CD4-positive, alpha-beta memory T cell (primary cell): ENCODE data around the gene NUP188. TPM values are rescaled to one million over a fixed set of nuclear protein-coding genes. Genes with fewer than 3 reads are reported as not detected.

Source experiments
- CTCF ChIA-PET: fragments of 350-600 bp; sonication (Branson Sonifier 250); formaldehyde crosslinking; loops from one replicate; lab custom pipeline; 2021; ENCODE audit warnings: inconsistent platforms; ENCODE audit not compliant: partially characterized antibody; lab: Charles Lee
- POLR2A ChIA-PET: fragments of 350-600 bp; sonication (Branson Sonifier 250); formaldehyde crosslinking; loops from one replicate; lab custom pipeline; 2021; ENCODE audit not compliant: partially characterized antibody; lab: Charles Lee
- DNase-seq, 5 donors: peaks; one replicate each; pipeline versions ENCODE4 v3.0.0 to v3.0.0-alpha.2; 2020 to 2022; ENCODE audit warnings: mixed read lengths in 1 of 5
- H3K27ac ChIP-seq: one replicate; pipeline ENCODE4 v1.7.0; 2013; ENCODE audit warnings: low read depth, low read length
- H3K27me3 ChIP-seq: 2 replicates; pipeline ENCODE4 v1.7.0; 2013; ENCODE audit warnings: mild to moderate bottlenecking, low read length, moderate library complexity; ENCODE audit not compliant: insufficient read depth
- H3K36me3 ChIP-seq: 2 replicates; pipeline ENCODE4 v1.7.0; 2013; ENCODE audit warnings: mild to moderate bottlenecking, low read length, moderate library complexity; ENCODE audit not compliant: insufficient read depth
- H3K4me1 ChIP-seq: 2 replicates; pipeline ENCODE4 v1.7.0; 2013; ENCODE audit warnings: mild to moderate bottlenecking, low read length, moderate library complexity; ENCODE audit not compliant: insufficient read depth
- H3K4me3 ChIP-seq, 2 donors: one replicate each; pipeline ENCODE4 v1.7.0; 2013; ENCODE audit warnings: low read length in 2 of 2, mild to moderate bottlenecking in 1 of 2
- H3K9me3 ChIP-seq, 2 donors: one replicate each; pipeline ENCODE4 v1.7.0; 2013; ENCODE audit warnings: low read length in 2 of 2, control low read depth in 1 of 2; ENCODE audit not compliant: control insufficient read depth in 1 of 2
- H3K27ac Mint-ChIP-seq, 7 donors: one replicate each; pipeline ENCODE4 v1.8.0; 2020 to 2021; ENCODE audit warnings: mixed read lengths in 7 of 7, mild to moderate bottlenecking in 6 of 7, inconsistent platforms in 3 of 7, moderate library complexity in 3 of 7
- H3K27me3 Mint-ChIP-seq, 2 donors: one replicate each; pipeline ENCODE4 v1.8.0; 2020 to 2021; ENCODE audit warnings: mixed read lengths in 2 of 2
- H3K36me3 Mint-ChIP-seq, 2 donors: one replicate each; pipeline ENCODE4 v1.8.0; 2020 to 2021; ENCODE audit warnings: mixed read lengths in 2 of 2, inconsistent platforms in 1 of 2, mild to moderate bottlenecking in 1 of 2
- H3K4me1 Mint-ChIP-seq, 4 donors: one replicate each; pipeline ENCODE4 v1.8.0; 2020 to 2021; ENCODE audit warnings: mixed read lengths in 4 of 4, mild to moderate bottlenecking in 1 of 4
- H3K4me3 Mint-ChIP-seq, 8 donors: one replicate each; pipeline ENCODE4 v1.8.0; 2020 to 2021; ENCODE audit warnings: mixed read lengths in 8 of 8, mild to moderate bottlenecking in 7 of 8, moderate library complexity in 6 of 8, inconsistent platforms in 3 of 8
- H3K9me3 Mint-ChIP-seq, 8 donors: one replicate each; pipeline ENCODE4 v1.8.0; 2020 to 2021; ENCODE audit warnings: mixed read lengths in 8 of 8, mild to moderate bottlenecking in 5 of 8, inconsistent platforms in 3 of 8, moderate library complexity in 1 of 8
- intact Hi-C: fragments of 100-400 bp; cut with micrococcal nuclease; formaldehyde crosslinking; loops from one replicate; pipeline ENCODE4 v1.15.1; 2023
- polyA plus RNA-seq, 2 donors: library from polyadenylated mRNA; unstranded; fragments of 300-500 nt; fragmentation: Illumina TruSeq; gene quantifications; one replicate each; pipeline ENCODE4 v1.2.3, GENCODE V29; 2021
- total RNA-seq, 2 experiments: library from RNA; stranded (reverse); gene quantifications; one replicate each; pipeline ENCODE4 v1.2.3, GENCODE V29; 2021

Gene NUP188
- total and polyA plus RNA-seq, 4 experiments from 2014 or later = 27.2 to 70.8 (median 54.8) TPM

DNA sequence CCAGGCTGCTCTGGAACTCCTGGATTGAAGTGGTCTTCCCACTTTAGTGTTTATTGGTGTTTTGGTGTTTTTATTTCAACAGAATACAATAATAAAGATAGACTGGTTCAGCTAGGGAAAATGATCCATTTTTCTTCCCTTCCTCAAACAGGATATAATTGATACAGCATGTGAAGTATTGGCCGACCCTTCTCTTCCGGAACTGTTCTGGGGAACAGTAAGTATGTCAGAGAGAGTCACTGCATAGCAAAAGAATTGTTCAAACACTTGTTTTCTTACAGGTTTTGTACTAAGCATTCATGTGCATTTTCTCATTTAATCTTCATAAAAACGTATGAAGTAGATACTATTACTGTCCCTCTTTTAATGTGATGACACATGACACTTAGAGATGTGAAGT is 31.6 kb downstream of the NUP188 start:
- no peaks in the 10 kb centered on the region for H3K27me3 ChIP-seq
- DNase-seq = no peak
- POLR2A ChIA-PET = no interaction called here
- Mint-ChIP-seq H3K27ac (no peak overlapping the region), H3K4me1 (no peaks in the 10 kb centered on the region), H3K9me3 (no peaks in the 10 kb centered on the region), H3K36me3 (peaks cover 53 to 78% of the 10 kb centered on the region in 2 donors), H3K27me3 (no peaks in the 10 kb centered on the region), H3K4me3 (no peak overlapping the region)
- H3K9me3 ChIP-seq = no peaks in the 10 kb centered on the region
- intact Hi-C loops = no loop called here
- H3K4me1 ChIP-seq = no peaks in the 10 kb centered on the region
- H3K4me3 ChIP-seq = no peak overlapping the region
- H3K27ac ChIP-seq = no peak overlapping the region
- CTCF ChIA-PET = no interaction called here
- H3K36me3 ChIP-seq = peaks cover 61% of the 10 kb centered on the region

DNA sequence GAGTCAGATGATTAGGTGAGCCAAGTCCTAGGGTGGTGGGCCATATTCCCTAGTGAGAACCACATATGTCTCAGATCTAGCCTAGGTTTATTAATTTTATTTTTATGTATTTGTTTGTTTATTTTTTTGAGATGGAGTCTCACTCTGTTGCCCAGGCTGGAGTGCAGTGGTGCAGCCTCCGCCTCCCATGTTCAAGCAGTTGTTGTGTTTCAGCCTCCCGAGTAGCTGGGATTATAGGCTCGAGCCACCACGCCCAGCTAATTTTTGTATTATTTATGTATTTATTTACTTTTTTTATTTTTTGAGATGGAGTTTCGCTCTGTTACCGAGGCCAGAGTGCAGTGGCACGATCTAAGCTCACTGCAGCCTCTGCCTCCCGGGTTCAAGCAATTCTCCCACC is 36.0 kb downstream of the NUP188 start:
- no peak for DNase-seq
- Histone ChIP-seq H3K36me3 (peaks cover 80% of the 10 kb centered on the region), H3K27me3 (no peaks in the 10 kb centered on the region), H3K27ac (no peak overlapping the region), H3K9me3 (no peaks in the 10 kb centered on the region), H3K4me3 (no peak overlapping the region), H3K4me1 (no peaks in the 10 kb centered on the region)
- Mint-ChIP-seq H3K4me1 (no peaks in the 10 kb centered on the region), H3K27ac (no peak overlapping the region), H3K4me3 (no peak overlapping the region), H3K27me3 (no peaks in the 10 kb centered on the region), H3K36me3 (peaks cover 74 to 92% of the 10 kb centered on the region in 2 donors), H3K9me3 (no peaks in the 10 kb centered on the region)
- ChIA-PET CTCF (no interaction called here), POLR2A (no interaction called here)
- intact Hi-C loops = no loop called here

- no peaks in the 10 kb centered on the region for H3K4me1 Mint-ChIP-seq
- H3K27ac Mint-ChIP-seq = peak overlapping the region in 3 of 7 donors; percentile 12 to 48 (median 28)
- Histone ChIP-seq H3K36me3 (peaks cover 55% of the 10 kb centered on the region), H3K9me3 (no peaks in the 10 kb centered on the region), H3K27ac (no peak overlapping the region), H3K4me1 (no peaks in the 10 kb centered on the region), H3K27me3 (no peaks in the 10 kb centered on the region), H3K4me3 (no peak overlapping the region)
- H3K4me3 Mint-ChIP-seq = no peak overlapping the region
- no peaks in the 10 kb centered on the region for H3K9me3 Mint-ChIP-seq
- no peak for DNase-seq
- POLR2A ChIA-PET = no interaction called here
- CTCF ChIA-PET = no interaction called here
- intact Hi-C loops = no loop called here
- peaks cover 56 to 78% of the 10 kb centered on the region in 2 donors for H3K36me3 Mint-ChIP-seq
- H3K27me3 Mint-ChIP-seq = no peaks in the 10 kb centered on the region
Observed at GRCh38 chr9:128986671-128987070, 39.2 kb downstream of the NUP188 start.

DNA sequence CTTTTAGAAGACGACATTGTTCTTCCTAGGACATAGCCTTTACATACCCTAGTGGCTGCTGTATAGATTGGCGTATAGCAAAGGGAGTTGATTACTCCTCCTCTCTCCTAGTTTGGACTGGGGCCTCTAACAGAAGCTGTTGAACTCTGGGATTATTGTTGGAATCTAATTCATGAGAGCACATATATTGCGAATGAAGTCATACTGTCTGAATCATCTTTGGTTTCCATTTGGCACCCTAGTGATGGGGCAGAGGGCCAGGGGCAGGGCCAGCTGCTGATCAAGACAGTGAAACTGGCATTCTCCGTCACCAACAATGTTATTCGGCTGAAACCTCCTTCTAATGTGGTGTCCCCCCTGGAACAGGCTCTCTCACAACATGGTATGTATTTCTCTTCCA is 40.3 kb downstream of the NUP188 start:
- ChIA-PET POLR2A (no interaction called here), CTCF (no interaction called here)
- Mint-ChIP-seq H3K4me3 (no peak overlapping the region), H3K9me3 (no peaks in the 10 kb centered on the region), H3K27ac (peak overlapping the region in 2 of 7 donors; percentile 22 to 37), H3K27me3 (no peaks in the 10 kb centered on the region), H3K4me1 (no peaks in the 10 kb centered on the region), H3K36me3 (peaks cover 59 to 73% of the 10 kb centered on the region in 2 donors)
- Histone ChIP-seq H3K9me3 (no peaks in the 10 kb centered on the region), H3K4me3 (no peak overlapping the region), H3K4me1 (no peaks in the 10 kb centered on the region), H3K27me3 (no peaks in the 10 kb centered on the region), H3K36me3 (peaks cover 52% of the 10 kb centered on the region), H3K27ac (no peak overlapping the region)
- intact Hi-C loops = no loop called here
- no peak for DNase-seq

- Mint-ChIP-seq H3K27ac (no peak overlapping the region), H3K9me3 (no peaks in the 10 kb centered on the region), H3K4me3 (no peak overlapping the region), H3K4me1 (peaks cover 4 to 8% (median 6%) of the 10 kb centered on the region in 4 donors), H3K36me3 (peaks cover 53 to 73% of the 10 kb centered on the region in 2 donors), H3K27me3 (no peaks in the 10 kb centered on the region)
- Histone ChIP-seq H3K27ac (no peak overlapping the region), H3K4me3 (no peak overlapping the region), H3K36me3 (peaks cover 55% of the 10 kb centered on the region), H3K27me3 (no peaks in the 10 kb centered on the region), H3K4me1 (peaks cover 8% of the 10 kb centered on the region), H3K9me3 (no peaks in the 10 kb centered on the region)
- DNase-seq = no peak
- intact Hi-C loops = no loop called here
- ChIA-PET POLR2A (no interaction called here), CTCF (interaction anchor here (0.6 to 1.0 kb wide), 2 partner anchors 12 to 67 kb away, joined by 3 to 4 read pairs; no protein-coding TSS in a partner anchor)
Observed at GRCh38 chr9:128992995-128993394, 45.5 kb downstream of the NUP188 start.

DNA sequence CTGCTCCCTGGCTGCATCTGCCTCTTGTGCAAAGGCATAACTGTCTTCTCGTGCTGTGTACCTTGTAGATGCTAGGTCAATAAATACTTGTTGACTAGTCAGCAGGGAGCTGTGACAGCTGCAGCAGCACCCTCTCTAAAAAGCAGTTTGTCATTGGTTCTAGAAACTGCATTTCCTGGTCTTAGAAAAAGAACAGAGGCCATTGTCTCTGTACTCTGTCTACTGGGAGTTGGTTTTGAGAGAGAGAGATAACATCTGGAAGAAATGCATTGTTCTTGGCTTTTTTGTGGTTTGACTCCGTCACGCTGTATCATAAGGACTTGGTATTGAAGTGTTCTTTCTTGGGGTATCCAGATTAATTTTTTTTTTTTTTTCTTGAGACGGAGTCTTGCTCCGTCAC is 48.3 kb downstream of the NUP188 start:
- peaks cover 8% of the 10 kb centered on the region for H3K4me1 ChIP-seq
- no peaks in the 10 kb centered on the region for H3K27me3 Mint-ChIP-seq
- ChIA-PET CTCF (interaction anchor here (0.8 to 0.9 kb wide), 2 partner anchors 11 to 18 kb away, joined by 3 read pairs; no protein-coding TSS in a partner anchor), POLR2A (interaction anchor here (0.7 kb wide), 1 partner anchor 24 kb away, joined by 3 read pairs; no protein-coding TSS in a partner anchor)
- no peak overlapping the region for H3K27ac ChIP-seq
- peaks cover 4 to 8% (median 6%) of the 10 kb centered on the region in 4 donors for H3K4me1 Mint-ChIP-seq
- H3K36me3 ChIP-seq = peaks cover 76% of the 10 kb centered on the region
- H3K36me3 Mint-ChIP-seq = peaks cover 57 to 79% of the 10 kb centered on the region in 2 donors
- H3K4me3 Mint-ChIP-seq = no peak overlapping the region
- DNase-seq = no peak
- no peak overlapping the region for H3K4me3 ChIP-seq
- no peaks in the 10 kb centered on the region for H3K9me3 ChIP-seq
- H3K27ac Mint-ChIP-seq = peak overlapping the region in 3 of 7 donors; percentile 20 to 67 (median 42)
- no peaks in the 10 kb centered on the region for H3K9me3 Mint-ChIP-seq
- no peaks in the 10 kb centered on the region for H3K27me3 ChIP-seq
- intact Hi-C loops = no loop called here

DNA sequence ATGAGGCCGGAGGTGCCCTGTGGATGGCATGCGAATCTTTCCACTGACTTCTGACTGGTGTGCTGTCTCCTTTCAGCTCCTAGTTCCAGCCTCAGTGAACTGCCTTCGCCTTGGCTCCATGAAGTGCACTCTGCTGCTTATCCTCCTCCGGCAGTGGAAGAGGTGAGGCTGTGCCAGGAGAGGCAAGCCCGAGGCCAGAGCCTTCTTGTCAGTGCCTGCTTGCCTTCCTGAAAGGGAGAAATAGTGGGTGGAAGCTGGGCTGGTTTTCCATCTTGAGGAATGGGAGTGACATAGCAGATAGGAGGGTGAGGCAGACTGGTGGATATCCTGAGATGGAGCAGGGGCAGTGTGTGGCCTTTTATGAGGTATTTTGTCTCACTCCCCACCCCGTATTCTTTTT is 51.0 kb downstream of the NUP188 start:
- peaks cover 4 to 8% (median 6%) of the 10 kb centered on the region in 4 donors for H3K4me1 Mint-ChIP-seq
- H3K36me3 Mint-ChIP-seq = peaks cover 67 to 89% of the 10 kb centered on the region in 2 donors
- H3K4me1 ChIP-seq = peaks cover 8% of the 10 kb centered on the region
- CTCF ChIA-PET = interaction anchor here (0.6 kb wide), 1 partner anchor 35 kb away, joined by 4 read pairs; no protein-coding TSS in a partner anchor
- POLR2A ChIA-PET = no interaction called here
- H3K9me3 ChIP-seq = no peaks in the 10 kb centered on the region
- peaks cover 88% of the 10 kb centered on the region for H3K36me3 ChIP-seq
- no peak overlapping the region for H3K27ac Mint-ChIP-seq
- no peaks in the 10 kb centered on the region for H3K27me3 ChIP-seq
- H3K4me3 ChIP-seq = no peak overlapping the region
- H3K9me3 Mint-ChIP-seq = no peaks in the 10 kb centered on the region
- no peak for DNase-seq
- no peak overlapping the region for H3K27ac ChIP-seq
- no peaks in the 10 kb centered on the region for H3K27me3 Mint-ChIP-seq
- intact Hi-C loops = no loop called here
- no peak overlapping the region for H3K4me3 Mint-ChIP-seq
